Heart right ventricle (tissue), 16 donors: ENCODE data around the gene SGK1. TPM values are rescaled to one million over a fixed set of nuclear protein-coding genes. Genes with fewer than 3 reads are reported as not detected.

Experiments
- ATAC-seq, 8 donors: fragments of 200-7000 bp; cut with Tn5 transposase; one replicate each; pipeline ENCODE4 v1.9.1; 2020; ENCODE audit warnings: mild to moderate bottlenecking in 8 of 8, moderate library complexity in 8 of 8, moderate number of reproducible peaks in 1 of 8
- DNase-seq, 2 donors: peaks; one replicate each; pipeline ENCODE4 v3.0.0-alpha.2; 2020
- H3K27ac ChIP-seq, 10 donors: fragments of 200-600 bp; sonication (generic) in 2 of 10; one replicate each; pipeline versions ENCODE4 v1.5.0 to v1.8.0; 2020 to 2022; ENCODE audit warnings: mild to moderate bottlenecking in 3 of 10
- H3K27me3 ChIP-seq, 7 donors: fragments of 200-600 bp; one replicate each; pipeline ENCODE4 v1.8.0; 2021 to 2022; ENCODE audit warnings: mild to moderate bottlenecking in 2 of 7
- H3K36me3 ChIP-seq, 9 donors: fragments of 200-600 bp; sonication (generic) in 1 of 9; one replicate each; pipeline versions ENCODE4 v1.5.0 to v1.8.0; 2020 to 2022; ENCODE audit warnings: mild to moderate bottlenecking in 2 of 9
- H3K4me1 ChIP-seq, 9 donors: fragments of 200-600 bp; sonication (generic) in 1 of 9; one replicate each; pipeline versions ENCODE4 v1.5.0 to v1.8.0; 2020 to 2022; ENCODE audit warnings: mild to moderate bottlenecking in 4 of 9
- H3K4me3 ChIP-seq, 10 donors: fragments of 200-600 bp; sonication (generic) in 2 of 10; one replicate each; pipeline versions ENCODE4 v1.5.0 to v1.8.0; 2020 to 2022; ENCODE audit warnings: mild to moderate bottlenecking in 7 of 10, moderate library complexity in 2 of 10
- H3K9me3 ChIP-seq, 11 donors: fragments of 200-600 bp in 10 of 11; sonication (generic) in 2 of 11; one replicate each; pipeline versions ENCODE4 v1.5.0 to v1.8.0; 2013 to 2022; ENCODE audit warnings: mild to moderate bottlenecking in 2 of 11, control low read depth in 1 of 11, moderate library complexity in 1 of 11
- WGBS, 2 donors: extraction: QIAGEN DNeasy Blood & Tissue Kit; methylation state at CpG; one replicate each; pipeline ENCODE4 v1.1.7; 2013; ENCODE audit warnings: inconsistent platforms in 1 of 2; 5-methylcytosine and 5-hydroxymethylcytosine counted together
- intact Hi-C, 10 donors: fragments of 100-400 bp; cut with DNase I; formaldehyde crosslinking; loops; one replicate each; pipeline versions ENCODE4 v1.11.1 to v1.14.2; 2022
- polyA plus RNA-seq, 2 donors: library from polyadenylated mRNA; stranded (reverse); fragments of 200-250 nt; gene quantifications; one replicate each; pipeline ENCODE4 v1.2.3, GENCODE V29; 2013
- total RNA-seq, 10 donors: library from RNA; stranded (reverse); fragmentation: NEBNext Ultra II Directional in 3 of 10; extraction: Animal tissue kit (Norgen Biotek cat#: 25700) in 3 of 10; gene quantifications; one replicate each; pipeline versions ENCODE4 v1.2.1 to v1.2.4, GENCODE V29; 2021 to 2023
- TF ChIP-seq, protein P1 (sequence below), 9 donors: fragments of 200-600 bp; sonication (generic) in 2 of 9; IDR thresholded peaks; one replicate each; pipeline versions ENCODE4 v1.5.0 to v1.8.0; 2021 to 2022; ENCODE audit warnings: antibody characterized with exemption in 9 of 9, mild to moderate bottlenecking in 5 of 9, moderate library complexity in 1 of 9
- donor health status: Arrhythmogenic right ventricular cardiomyopathy.
- donor health status: ischemic (EF 13 %, LVEDD 7.1; RV severe dilation, severe dysfunction).
- donor health status: healthy with polysubstance abuse.
- donor health status: DM: no; HTN: yes; CAD: no.
- donor health status: DM: no; HTN: no; CAD: no.
- donor health status: ischemic (EF 25% LVEDD 6.9; RV normal size, moderate dysfunction).
- donor health status: ischemic (EF 25% LVEDD 5.7; RV mildly dilated, moderate dysfunction).
- donor health status: healthy.
- donor health status: DM: yes; HTN: yes; CAD: no.
- donor health status: Ischemic cardiomyopathy.
- donor health status: ischemic (EF 35%, LVEDD 5.7; RV mildly dilated, moderate dysfunction).
- donor health status: nonischemic (EF 11% LVEDD 7.7; RV severe dilation, severe dysfunction).
- donor health status: DM: yes; HTN: yes; CAD: no.
- donor health status: PGD.
- donor health status: ischemic (EF 29% LVEDD 5.4; RV normal size, mild dysfunction).
- donor health status: nonischemic (EF 23%, LVEDD 6.1; RV moderate dilation, normal function).

The SGK1 gene
- total and polyA plus RNA-seq, 12 donors = 22.5 to 140 (median 43.6) TPM

DNA sequence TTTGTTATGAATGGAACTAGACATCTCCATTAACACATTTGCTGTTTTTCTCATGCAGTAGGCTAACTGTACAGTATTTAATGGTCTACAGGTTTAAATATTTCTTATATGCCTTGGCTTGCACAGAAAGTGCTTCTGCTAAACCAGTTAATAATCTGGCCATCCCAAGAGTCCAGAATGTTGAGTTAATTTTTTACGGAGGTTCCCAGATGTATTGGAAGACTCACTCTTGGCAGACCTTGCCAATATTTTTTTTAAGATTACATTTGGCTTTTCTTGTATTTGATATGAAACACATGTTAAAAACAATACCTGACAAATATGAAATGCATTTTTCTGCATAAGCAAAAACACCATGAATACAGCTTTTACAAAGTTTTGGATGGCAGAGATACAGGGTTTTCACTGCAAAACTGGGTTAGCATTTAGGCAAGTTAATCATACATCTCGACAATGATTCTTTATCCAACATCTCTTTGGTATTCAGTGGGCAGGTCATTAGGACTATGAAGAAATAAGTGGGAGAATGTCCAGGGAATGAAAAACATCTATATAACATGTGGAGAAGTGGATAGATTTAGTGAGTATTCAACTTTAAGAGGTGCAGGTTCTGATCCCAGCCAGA lies 94.0 kb downstream of the SGK1 start:
- no peaks in the 10 kb centered on the region for H3K36me3 ChIP-seq
- no peak for DNase-seq
- TF ChIP-seq, protein P1, sequence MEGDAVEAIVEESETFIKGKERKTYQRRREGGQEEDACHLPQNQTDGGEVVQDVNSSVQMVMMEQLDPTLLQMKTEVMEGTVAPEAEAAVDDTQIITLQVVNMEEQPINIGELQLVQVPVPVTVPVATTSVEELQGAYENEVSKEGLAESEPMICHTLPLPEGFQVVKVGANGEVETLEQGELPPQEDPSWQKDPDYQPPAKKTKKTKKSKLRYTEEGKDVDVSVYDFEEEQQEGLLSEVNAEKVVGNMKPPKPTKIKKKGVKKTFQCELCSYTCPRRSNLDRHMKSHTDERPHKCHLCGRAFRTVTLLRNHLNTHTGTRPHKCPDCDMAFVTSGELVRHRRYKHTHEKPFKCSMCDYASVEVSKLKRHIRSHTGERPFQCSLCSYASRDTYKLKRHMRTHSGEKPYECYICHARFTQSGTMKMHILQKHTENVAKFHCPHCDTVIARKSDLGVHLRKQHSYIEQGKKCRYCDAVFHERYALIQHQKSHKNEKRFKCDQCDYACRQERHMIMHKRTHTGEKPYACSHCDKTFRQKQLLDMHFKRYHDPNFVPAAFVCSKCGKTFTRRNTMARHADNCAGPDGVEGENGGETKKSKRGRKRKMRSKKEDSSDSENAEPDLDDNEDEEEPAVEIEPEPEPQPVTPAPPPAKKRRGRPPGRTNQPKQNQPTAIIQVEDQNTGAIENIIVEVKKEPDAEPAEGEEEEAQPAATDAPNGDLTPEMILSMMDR (IDR thresholded peaks at IDR 0.05) = no peak
- no peak overlapping the region for H3K4me3 ChIP-seq
- H3K4me1 ChIP-seq = peaks cover 0 to 7% (median 0%) of the 10 kb centered on the region in 9 donors
- no peaks in the 10 kb centered on the region for H3K27me3 ChIP-seq
- intact Hi-C loops = no loop called here
- H3K27ac ChIP-seq = no peak overlapping the region
- no peak for ATAC-seq
- H3K9me3 ChIP-seq = no peaks in the 10 kb centered on the region
- WGBS, 2 donors = 50 to 54% methylated on average over 2 of the region's 2 CpGs

DNA sequence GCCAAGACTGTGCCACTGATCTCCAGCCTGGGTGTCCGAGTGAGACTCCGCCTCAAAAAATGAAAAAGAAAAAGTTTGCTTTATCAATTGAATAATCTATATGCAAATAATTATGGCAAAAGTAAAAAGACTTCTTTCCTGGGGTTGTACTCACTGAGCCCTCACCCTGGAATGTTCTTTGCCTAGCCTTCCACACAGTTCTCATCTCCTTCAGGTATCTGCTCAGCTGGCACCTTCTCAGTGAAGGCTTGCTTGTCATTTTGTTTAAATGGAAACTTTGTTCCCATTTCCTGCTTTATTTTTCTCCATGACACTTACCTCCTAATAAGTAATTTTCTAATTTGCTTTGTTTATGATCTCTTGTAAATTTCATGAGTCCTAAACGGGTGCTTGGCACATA lies 96.7 kb downstream of the SGK1 start:
- Histone ChIP-seq H3K27me3 (no peaks in the 10 kb centered on the region), H3K36me3 (no peaks in the 10 kb centered on the region), H3K4me1 (peaks cover 0 to 15% (median 0%) of the 10 kb centered on the region in 9 donors), H3K4me3 (no peak overlapping the region), H3K27ac (no peak overlapping the region), H3K9me3 (no peaks in the 10 kb centered on the region)
- ATAC-seq (no peak), DNase-seq (no peak)
- TF ChIP-seq, protein P1 (IDR thresholded peaks at IDR 0.05) = no peak
- intact Hi-C loops = no loop called here
- WGBS, 2 donors = 89 to 93% methylated on average over 3 of the region's 3 CpGs

DNA sequence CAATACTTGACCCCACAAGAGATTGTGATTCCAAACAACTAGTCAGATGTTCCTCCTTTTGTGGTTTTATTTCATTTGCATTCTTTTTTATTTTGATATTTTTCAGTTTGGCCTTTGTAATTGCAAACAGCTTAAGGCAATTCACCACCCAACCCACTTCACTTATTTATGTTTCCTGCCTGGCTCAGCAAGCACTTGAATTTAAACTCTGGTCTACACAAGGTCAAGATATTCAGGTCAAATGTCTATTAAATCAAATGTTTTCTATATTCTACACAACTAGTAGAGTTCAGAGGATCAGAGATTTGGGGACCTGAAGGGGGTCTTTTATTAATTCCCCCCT lies 100.1 kb downstream of the SGK1 start:
- no peak overlapping the region for H3K4me3 ChIP-seq
- intact Hi-C loops = no loop called here
- H3K27ac ChIP-seq = no peak overlapping the region
- no peaks in the 10 kb centered on the region for H3K27me3 ChIP-seq
- H3K9me3 ChIP-seq = no peaks in the 10 kb centered on the region
- DNase-seq (no peak), ATAC-seq (no peak)
- no peaks in the 10 kb centered on the region for H3K36me3 ChIP-seq
- H3K4me1 ChIP-seq = peaks cover 0 to 22% (median 0%) of the 10 kb centered on the region in 9 donors
- TF ChIP-seq, protein P1 (IDR thresholded peaks at IDR 0.05) = no peak

DNA sequence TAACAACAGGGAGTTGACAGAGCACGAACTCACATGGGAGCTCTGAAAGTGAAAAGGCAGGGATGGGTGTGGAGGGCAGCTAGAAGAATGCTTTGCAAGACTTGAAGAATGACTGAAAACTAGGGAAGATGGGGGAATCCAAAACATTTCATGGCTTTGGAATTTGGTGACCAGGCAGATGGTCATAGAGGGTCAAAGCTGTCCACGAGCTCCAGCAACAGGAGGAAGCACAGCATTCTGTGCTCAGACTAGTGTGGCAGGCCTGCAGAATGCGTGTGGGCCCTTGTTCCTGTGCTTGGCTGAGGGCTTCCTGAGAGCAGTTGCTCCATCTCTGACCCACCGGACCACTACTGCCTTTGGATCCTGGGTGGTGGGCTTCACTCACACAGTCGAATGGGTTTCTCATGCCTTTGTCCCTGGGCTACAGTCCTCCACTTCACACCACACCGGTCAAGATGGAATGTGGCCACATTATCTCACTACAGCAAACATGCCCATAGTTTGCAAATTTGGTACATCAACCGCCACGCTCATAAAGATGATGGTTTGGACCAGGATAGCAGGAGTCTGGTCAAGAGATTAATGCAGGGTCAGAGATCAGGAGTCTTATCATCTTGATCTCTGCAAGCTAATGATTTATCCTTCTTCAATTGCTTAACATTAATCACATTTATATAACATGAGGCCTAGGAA lies 100.7 kb downstream of the SGK1 start:
- no peaks in the 10 kb centered on the region for H3K9me3 ChIP-seq
- ATAC-seq (no peak), DNase-seq (no peak)
- 95 to 97% methylated on average over 8 of the region's 8 CpGs for WGBS, 2 donors
- no peaks in the 10 kb centered on the region for H3K27me3 ChIP-seq
- TF ChIP-seq, protein P1 (IDR thresholded peaks at IDR 0.05) = no peak
- H3K36me3 ChIP-seq = no peaks in the 10 kb centered on the region
- peaks cover 0 to 22% (median 0%) of the 10 kb centered on the region in 9 donors for H3K4me1 ChIP-seq
- intact Hi-C loops = no loop called here
- H3K27ac ChIP-seq = peak overlapping the region in 3 of 10 donors; percentile 17 to 79 (median 34)
- no peak overlapping the region for H3K4me3 ChIP-seq
